ENCODE data around the gene FMN2.
A peak's percentile ranks its signal among the peaks of the same experiment; 100 is the strongest.
"Not testable (repeated sequence)": the region's sequence is repeated elsewhere in the genome, so short reads cannot be mapped to it uniquely, and the experiment has no call there.

FMN2 gene

GRCh38 chr1:240322943-240323342 lies 231.3 kb downstream of the FMN2 start:
- no peak for DNase-seq

GRCh38 chr1:240328382-240328781 lies 236.7 kb downstream of the FMN2 start:
- not testable (repeated sequence) for DNase-seq

DNA sequence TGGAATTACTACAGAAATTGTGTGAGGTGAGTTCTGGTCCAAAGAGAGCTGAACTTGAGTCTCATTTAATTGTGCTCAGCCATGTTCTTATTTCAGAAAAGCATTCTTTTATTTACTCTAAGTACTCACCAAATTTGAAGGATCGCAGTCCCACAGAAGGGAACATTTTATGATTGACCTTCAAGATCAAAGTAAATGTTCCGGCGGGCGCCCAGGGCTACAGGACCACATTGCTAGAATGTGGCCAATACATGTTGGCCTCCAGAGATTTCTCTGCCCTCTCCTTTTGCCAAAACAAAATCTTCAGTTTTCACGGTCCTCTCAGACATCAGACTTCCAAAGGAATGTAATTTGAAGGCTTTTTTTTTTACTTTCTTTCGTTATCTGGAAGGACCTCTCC lies 237.8 kb downstream of the FMN2 start:
- no peak for DNase-seq

GRCh38 chr1:240332672-240333071 lies 241.0 kb downstream of the FMN2 start:
- no peak for DNase-seq

GRCh38 chr1:240337781-240338180 lies 246.1 kb downstream of the FMN2 start:
- DNase-seq = no peak

GRCh38 chr1:240338837-240339236 lies 247.2 kb downstream of the FMN2 start:
- no peak for DNase-seq

GRCh38 chr1:240341365-240342250 lies 249.9 kb downstream of the FMN2 start:
- DNase-seq = no peak

DNA sequence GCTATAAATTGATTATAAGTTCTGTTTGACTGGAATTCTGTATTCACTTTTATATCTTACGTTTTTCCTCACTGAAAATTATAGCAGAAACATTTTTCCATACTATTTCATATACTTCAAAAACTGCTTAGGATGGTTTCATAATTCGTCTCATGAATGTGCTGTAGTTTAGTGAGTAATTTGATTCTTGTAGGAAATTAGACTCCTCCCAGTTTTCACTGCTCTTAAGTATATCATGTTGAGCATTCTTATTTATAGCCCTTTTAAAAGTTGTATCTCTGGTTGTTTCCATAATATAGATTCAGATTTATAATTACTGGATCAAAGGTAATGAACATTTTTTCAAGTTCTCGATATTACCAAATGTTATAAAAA lies 250.6 kb downstream of the FMN2 start:
- DNase-seq = no peak

- DNase-seq = no peak
Measured at GRCh38 chr1:240343045-240343444, 251.4 kb downstream of the FMN2 start.

DNA sequence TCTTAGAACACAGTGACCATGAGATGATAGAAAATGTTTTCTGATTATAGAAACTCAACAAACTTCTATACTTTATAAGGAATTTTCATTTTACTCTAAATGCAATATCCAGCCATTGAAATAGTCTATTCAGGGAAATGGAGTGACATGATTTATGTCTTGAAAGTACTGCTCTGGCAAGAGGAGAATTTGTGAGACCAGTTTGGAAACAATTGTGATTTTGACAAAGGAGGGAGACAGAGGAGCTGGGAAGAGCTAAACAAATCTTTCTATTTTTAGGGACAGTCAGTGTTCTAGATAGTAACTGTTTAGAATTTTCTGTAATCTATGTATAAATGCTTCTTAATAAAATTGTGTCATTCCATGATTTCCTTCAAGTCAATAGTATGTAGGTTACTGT lies 252.3 kb downstream of the FMN2 start:
- no peak for DNase-seq

DNA sequence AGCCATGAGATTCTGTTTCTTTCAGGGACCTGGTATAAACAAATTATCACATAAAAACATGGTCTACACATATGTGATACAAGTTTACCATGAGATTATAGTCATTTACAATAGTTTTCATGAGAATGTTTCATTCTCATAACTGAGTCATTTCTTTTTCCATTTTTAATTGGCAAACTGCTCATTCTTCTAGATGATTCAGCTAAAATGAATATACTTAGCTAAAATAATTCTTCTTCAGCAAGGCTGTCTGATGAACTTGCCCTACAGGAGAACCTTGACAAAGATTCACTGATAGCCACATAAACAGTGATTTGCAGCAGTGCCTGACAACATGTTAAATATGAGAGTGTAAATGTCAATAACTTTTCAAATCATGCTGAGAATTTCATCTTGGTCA lies 253.2 kb downstream of the FMN2 start:
- no peak for DNase-seq

- no peak for DNase-seq
Measured at GRCh38 chr1:240349695-240350094, 258.0 kb downstream of the FMN2 start.

- no peak for DNase-seq
Measured at GRCh38 chr1:240350910-240351331, 259.2 kb downstream of the FMN2 start.

GRCh38 chr1:240351690-240352089 lies 260.0 kb downstream of the FMN2 start:
- no peak for DNase-seq

DNA sequence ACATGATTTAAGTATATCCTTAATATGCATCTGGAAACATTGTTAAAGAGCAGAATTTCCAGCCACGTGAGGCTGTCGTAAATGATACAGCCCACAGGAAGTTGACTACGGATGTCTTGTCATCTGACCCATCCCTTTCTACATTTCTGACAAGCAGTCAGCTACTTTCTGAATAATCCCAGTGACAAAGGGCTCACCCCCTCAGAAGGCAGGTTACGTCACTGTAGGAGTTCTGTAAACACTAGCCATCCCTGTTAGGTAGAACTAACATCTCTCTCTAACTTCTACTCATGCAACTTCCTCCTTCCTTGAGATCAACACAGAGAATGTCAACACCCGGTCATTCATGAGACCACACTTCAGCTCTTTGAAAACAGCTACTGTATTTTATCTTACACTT lies 261.1 kb downstream of the FMN2 start:
- no peak for DNase-seq

GRCh38 chr1:240356568-240356967 lies 264.9 kb downstream of the FMN2 start:
- no peak for DNase-seq

DNA sequence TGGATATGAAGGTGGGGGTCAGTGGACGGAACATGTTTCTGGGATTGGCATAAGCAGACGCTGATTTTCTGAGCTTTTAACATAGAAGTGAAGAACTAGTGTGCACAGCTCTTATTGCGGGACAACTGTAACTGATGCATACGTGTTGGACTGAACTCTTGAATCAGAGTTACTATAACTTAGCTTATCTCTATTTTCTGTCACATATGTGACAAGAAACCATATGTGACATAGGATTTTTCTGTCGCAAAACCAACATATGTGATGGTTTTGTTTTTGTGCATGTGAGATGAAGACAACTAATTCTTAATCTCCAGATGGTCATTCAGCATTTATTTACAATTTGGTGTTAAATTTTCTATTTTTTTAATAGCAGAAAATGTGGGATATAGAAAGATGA lies 270.4 kb downstream of the FMN2 start:
- DNase-seq = no peak

- no peak for DNase-seq
Measured at GRCh38 chr1:240362826-240363225, 271.1 kb downstream of the FMN2 start.

- DNase-seq = no peak
Measured at GRCh38 chr1:240363315-240363714, 271.6 kb downstream of the FMN2 start.

DNA sequence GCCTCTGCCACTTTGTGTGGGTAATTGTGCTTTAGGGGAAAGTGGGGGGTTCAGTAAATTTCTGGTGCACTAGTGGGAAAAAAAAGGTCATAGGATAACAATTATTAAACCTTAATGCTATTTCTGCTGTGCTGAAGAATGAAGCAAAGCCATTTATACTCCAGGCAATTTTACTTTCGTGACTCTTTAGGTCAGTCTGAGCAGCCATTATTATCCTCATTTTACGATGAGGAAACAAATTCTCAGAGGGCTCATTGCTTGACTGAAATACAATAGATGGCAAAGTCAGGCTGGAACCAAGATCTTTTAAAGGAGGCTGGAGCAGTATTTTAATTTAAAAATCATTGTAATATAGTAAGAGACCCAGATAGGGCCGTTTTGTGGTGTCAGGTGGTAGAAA lies 272.2 kb downstream of the FMN2 start:
- no peak for DNase-seq

GRCh38 chr1:240366636-240367035 lies 275.0 kb downstream of the FMN2 start:
- no peak for DNase-seq

DNA sequence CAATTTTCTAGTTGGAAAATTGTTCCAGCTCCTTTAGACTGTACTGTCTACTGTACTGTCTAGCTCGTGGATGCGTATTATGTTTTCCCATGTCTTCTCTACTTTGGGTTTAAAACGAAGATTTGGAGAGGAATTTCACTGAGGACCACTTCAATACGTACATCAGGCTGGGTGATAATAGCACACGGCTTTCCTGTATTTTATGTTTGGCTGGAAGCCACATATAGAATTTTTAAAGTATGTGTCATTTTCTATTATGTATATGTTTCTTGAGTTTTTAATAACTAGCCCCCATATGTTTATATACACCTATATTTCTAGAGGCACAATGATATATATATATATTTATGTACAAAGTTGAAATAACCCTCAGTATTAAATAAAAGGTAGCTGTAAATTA lies 293.9 kb downstream of the FMN2 start:
- DNase-seq = no peak

DNA sequence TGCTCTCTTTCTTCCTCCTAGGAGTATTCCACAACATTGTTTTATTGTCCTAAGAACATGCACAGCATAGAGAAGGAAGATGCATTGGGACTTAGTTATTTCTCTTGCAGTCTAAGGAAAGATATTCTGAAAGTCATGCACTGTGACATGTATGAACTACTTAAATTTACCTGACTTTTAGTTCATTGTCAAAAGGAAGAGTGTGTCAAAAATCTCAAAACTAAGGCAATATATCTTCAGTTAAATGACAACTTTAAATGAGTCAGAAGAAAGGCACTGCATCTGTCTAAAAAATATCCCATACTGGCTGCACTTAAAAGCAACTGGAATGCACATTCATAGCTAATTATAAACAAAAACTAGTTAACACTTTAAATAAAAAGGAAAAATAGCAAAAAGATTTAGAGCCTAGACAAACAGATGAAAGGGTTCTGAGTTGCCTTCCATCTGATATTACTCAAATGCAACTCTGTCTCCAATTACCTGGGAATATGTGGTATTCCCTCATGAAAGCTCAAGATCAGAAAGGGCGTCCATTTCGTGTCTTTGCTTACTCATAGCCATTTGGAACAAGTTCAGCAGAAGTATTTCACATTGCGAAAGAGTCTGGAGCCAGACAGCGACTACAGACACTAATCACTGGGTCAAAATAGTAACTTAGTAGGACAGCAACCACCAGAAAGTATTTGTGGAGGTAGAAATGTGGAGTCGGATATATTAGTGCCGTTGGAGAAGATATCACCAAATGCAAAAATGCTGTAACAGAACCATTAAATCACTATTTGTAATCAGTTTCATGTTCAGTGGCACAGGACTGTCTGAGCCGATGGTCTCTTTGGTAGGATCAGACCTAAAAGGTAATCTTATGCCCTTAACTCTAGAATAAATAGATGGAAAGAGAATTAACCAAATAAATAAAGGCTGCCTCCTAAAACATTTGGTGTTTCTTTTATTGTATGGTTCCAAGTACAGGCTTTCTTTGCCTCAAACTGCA lies 294.6 kb downstream of the FMN2 start:
- DNase-seq = peak in 1 of 2 experiments; percentile 12

- no peak for DNase-seq
Measured at GRCh38 chr1:240387051-240387450, 295.4 kb downstream of the FMN2 start.
